SK-N-SH treated with all-trans-retinoic acid at 6 μM for 48 hours (cell line): ENCODE results near the gene ANKDD1A.

Experiments
- ATAC-seq: fragments of 200-7000 bp; cut with Tn5 transposase; 3 replicates; pipeline ENCODE4 v1.9.1; 2020; ENCODE audit warnings: mild to moderate bottlenecking, moderate library complexity
- ARNTL ChIP-seq: fragments of 450-650 bp; formaldehyde crosslinking; IDR thresholded peaks from 2 replicates; pipeline ENCODE4 v1.5.0; 2020; ENCODE audit warnings: low read depth, mild to moderate bottlenecking, moderate library complexity, borderline replicate concordance
- BACH2 ChIP-seq: fragments of 250-450 bp; sonication (Bioruptor Pico); IDR thresholded peaks from 2 replicates; pipeline ENCODE4 v1.9.0; 2021; ENCODE audit warnings: mild to moderate bottlenecking, borderline replicate concordance
- CREB5 ChIP-seq: fragments of 250-450 bp; sonication (Bioruptor Pico); IDR thresholded peaks from 2 replicates; pipeline ENCODE4 v1.5.1; 2020; ENCODE audit warnings: low read depth, mild to moderate bottlenecking, moderate library complexity
- CSDC2 ChIP-seq: fragments of 250-450 bp; sonication (Bioruptor Pico); IDR thresholded peaks from 2 replicates; pipeline ENCODE4 v1.5.0; 2020; ENCODE audit warnings: mild to moderate bottlenecking, moderate library complexity
- CSRNP3 ChIP-seq: fragments of 250-450 bp; sonication (Bioruptor Pico); IDR thresholded peaks from 2 replicates; pipeline ENCODE4 v1.5.1; 2021; ENCODE audit warnings: mild to moderate bottlenecking, moderate library complexity
- ESRRG ChIP-seq: fragments of 250-450 bp; sonication (Bioruptor Pico); IDR thresholded peaks from 2 replicates; pipeline ENCODE4 v1.6.1; 2021; ENCODE audit warnings: mild to moderate bottlenecking
- GLIS3 ChIP-seq: fragments of 250-450 bp; sonication (Bioruptor Pico); IDR thresholded peaks from 2 replicates; pipeline ENCODE4 v1.5.0; 2020; ENCODE audit warnings: mild to moderate bottlenecking, moderate library complexity
- ISL1 ChIP-seq: fragments of 250-450 bp; sonication (Bioruptor Pico); IDR thresholded peaks from 2 replicates; pipeline ENCODE4 v2.1.2; 2022; ENCODE audit warnings: mild to moderate bottlenecking, moderate library complexity
- OSR1 ChIP-seq: fragments of 250-450 bp; sonication (Bioruptor Pico); IDR thresholded peaks from 2 replicates; pipeline ENCODE4 v1.8.0; 2022; ENCODE audit warnings: moderate library complexity, mild to moderate bottlenecking, inconsistent platforms
- PATZ1 ChIP-seq: fragments of 250-450 bp; sonication (Bioruptor Pico); IDR thresholded peaks from 2 replicates; pipeline ENCODE4 v1.8.0; 2020; ENCODE audit warnings: mild to moderate bottlenecking, moderate library complexity, borderline replicate concordance
- PPARA ChIP-seq: fragments of 250-450 bp; sonication (Bioruptor Pico); IDR thresholded peaks from 2 replicates; pipeline ENCODE4 v1.5.0; 2020; ENCODE audit warnings: mild to moderate bottlenecking, borderline replicate concordance
- RARB ChIP-seq: fragments of 250-450 bp; sonication (Bioruptor Pico); IDR thresholded peaks from 2 replicates; pipeline ENCODE4 v1.8.0; 2021; ENCODE audit warnings: mild to moderate bottlenecking, moderate library complexity
- SNAI2 ChIP-seq: fragments of 250-450 bp; sonication (Bioruptor Pico); IDR thresholded peaks from 2 replicates; pipeline ENCODE4 v1.5.0; 2020; ENCODE audit warnings: mild to moderate bottlenecking, moderate library complexity
- TCF4 ChIP-seq: fragments of 250-450 bp; sonication (Bioruptor Pico); IDR thresholded peaks from 2 replicates; pipeline ENCODE4 v1.8.0; 2021; ENCODE audit warnings: mild to moderate bottlenecking, moderate library complexity, borderline replicate concordance
- TOX ChIP-seq: fragments of 250-450 bp; sonication (Bioruptor Pico); IDR thresholded peaks from 2 replicates; pipeline ENCODE4 v1.8.0; 2021; ENCODE audit warnings: mild to moderate bottlenecking, moderate library complexity, borderline replicate concordance
- TSHZ2 ChIP-seq: fragments of 250-450 bp; sonication (Bioruptor Pico); IDR thresholded peaks from 2 replicates; pipeline ENCODE4 v1.5.0; 2020; ENCODE audit warnings: mild to moderate bottlenecking, moderate library complexity
- ZC3H10 ChIP-seq: fragments of 250-450 bp; sonication (Bioruptor Pico); IDR thresholded peaks from 2 replicates; pipeline ENCODE4 v1.5.1; 2021; ENCODE audit warnings: mild to moderate bottlenecking, moderate library complexity
- ZFP3 ChIP-seq: fragments of 250-450 bp; sonication (Bioruptor Pico); IDR thresholded peaks from 2 replicates; pipeline ENCODE4 v1.5.0; 2020; ENCODE audit warnings: mild to moderate bottlenecking, moderate library complexity
- ZFP30 ChIP-seq: fragments of 450-650 bp; formaldehyde crosslinking; IDR thresholded peaks from 2 replicates; pipeline ENCODE4 v1.5.0; 2022; ENCODE audit warnings: mild to moderate bottlenecking, moderate library complexity
- ZNF565 ChIP-seq: fragments of 450-650 bp; formaldehyde crosslinking; conservative IDR thresholded peaks from 2 replicates; pipeline ENCODE4 v1.5.0; 2020; ENCODE audit warnings: low read depth, mild to moderate bottlenecking, moderate library complexity
- ZNF70 ChIP-seq: fragments of 450-650 bp; formaldehyde crosslinking; IDR thresholded peaks from 2 replicates; pipeline ENCODE4 v1.5.0; 2020; ENCODE audit warnings: mild to moderate bottlenecking, moderate library complexity
- ZNF8 ChIP-seq: fragments of 450-650 bp; formaldehyde crosslinking; IDR thresholded peaks from 2 replicates; pipeline ENCODE4 v1.5.0; 2020; ENCODE audit warnings: mild to moderate bottlenecking, moderate library complexity

ANKDD1A gene

GRCh38 chr15:64948916-64949315 is 37.2 kb downstream of the ANKDD1A start:
- TF ChIP-seq CSDC2 (CRISPR knock-in tag) (no peak), RARB (CRISPR knock-in tag) (no peak), TOX (CRISPR knock-in tag) (no peak), ZFP3 (CRISPR knock-in tag) (no peak), PPARA (no peak), ZNF8 (CRISPR knock-in tag) (no peak), ARNTL (CRISPR knock-in tag) (no peak), CSRNP3 (no peak), ISL1 (CRISPR knock-in tag) (no peak), CREB5 (no peak), PATZ1 (no peak), OSR1 (CRISPR knock-in tag) (no peak), ZC3H10 (no peak), ZFP30 (no peak), SNAI2 (no peak), ZNF70 (CRISPR knock-in tag) (no peak), ZNF565 (no peak)
- TF ChIP-seq, all 23 proteins: peak for 0
- ATAC-seq: no peak; the same call in 2 of the 3 replicates

GRCh38 chr15:64949383-64950186 is 37.9 kb downstream of the ANKDD1A start:
- TF ChIP-seq GLIS3 (CRISPR knock-in tag): no peak
- TF ChIP-seq TSHZ2 (CRISPR knock-in tag): no peak
- TF ChIP-seq ZFP3 (CRISPR knock-in tag): no peak
- TF ChIP-seq ARNTL (CRISPR knock-in tag): no peak
- peak; percentile 28; the same call in 2 of the 3 replicates for ATAC-seq

- no peak for ATAC-seq
- TF ChIP-seq ESRRG (CRISPR knock-in tag) (no peak), CSDC2 (CRISPR knock-in tag) (no peak), BACH2 (CRISPR knock-in tag) (no peak), CREB5 (no peak), TCF4 (CRISPR knock-in tag) (no peak), TSHZ2 (CRISPR knock-in tag) (no peak)
Observed at GRCh38 chr15:64950888-64951287, 39.2 kb downstream of the ANKDD1A start.
